Activated T-cell treated with anti-CD3 and anti-CD28 coated beads, Interleukin-2, amount 50 U/mL, for 4 hours (primary cell): ENCODE data around the gene MRPL11. TPM values are rescaled to one million over a fixed set of nuclear protein-coding genes. Genes with fewer than 3 reads are reported as not detected.

Experiments
- ATAC-seq, 2 donors: fragments of 200-7000 bp; cut with Tn5 transposase; one replicate each; pipeline ENCODE4 v1.10.0; 2021
- DNase-seq: peaks from one replicate; pipeline ENCODE4 v3.0.0-alpha.2; 2020
- H3K27me3 Mint-ChIP-seq: one replicate; pipeline ENCODE4 v1.8.0; 2021; ENCODE audit warnings: low read depth, mixed read lengths
- H3K36me3 Mint-ChIP-seq: one replicate; pipeline ENCODE4 v1.8.0; 2022; ENCODE audit warnings: mixed read lengths; ENCODE audit not compliant: insufficient read depth
- H3K4me1 Mint-ChIP-seq: one replicate; pipeline ENCODE4 v1.8.0; 2021; ENCODE audit warnings: low read depth, mixed read lengths
- H3K4me3 Mint-ChIP-seq: one replicate; pipeline ENCODE4 v1.8.0; 2021; ENCODE audit warnings: mild to moderate bottlenecking, moderate library complexity, mixed read lengths
- H3K9me3 Mint-ChIP-seq: one replicate; pipeline ENCODE4 v1.8.0; 2021; ENCODE audit warnings: mixed read lengths
- total RNA-seq, 3 donors: library from RNA; stranded (reverse); gene quantifications; one replicate each; pipeline ENCODE4 v1.2.1, GENCODE V29; 2021

MRPL11 gene
- total RNA-seq: 100 to 1,000 TPM; 124 to 141 (median 129) TPM

GRCh38 chr11:66438504-66439466, at the start of gene MRPL11:
TSS of gene MRPL11 (minus strand) at chr11:66438848. CDS start at chr11:66438754, 94 bp downstream.
- ATAC-seq (peak; percentile 97), DNase-seq (peak; percentile 83)
- peak within 1 kb of the TSS; percentile 93 for H3K4me3 Mint-ChIP-seq
- peaks cover 16% of the 10 kb centered on the region for H3K36me3 Mint-ChIP-seq
- peaks cover 6% of the 10 kb centered on the region for H3K4me1 Mint-ChIP-seq
- H3K27me3 Mint-ChIP-seq: peaks cover 4% of the 10 kb centered on the region
- H3K9me3 Mint-ChIP-seq: peaks cover 9% of the 10 kb centered on the region

DNA sequence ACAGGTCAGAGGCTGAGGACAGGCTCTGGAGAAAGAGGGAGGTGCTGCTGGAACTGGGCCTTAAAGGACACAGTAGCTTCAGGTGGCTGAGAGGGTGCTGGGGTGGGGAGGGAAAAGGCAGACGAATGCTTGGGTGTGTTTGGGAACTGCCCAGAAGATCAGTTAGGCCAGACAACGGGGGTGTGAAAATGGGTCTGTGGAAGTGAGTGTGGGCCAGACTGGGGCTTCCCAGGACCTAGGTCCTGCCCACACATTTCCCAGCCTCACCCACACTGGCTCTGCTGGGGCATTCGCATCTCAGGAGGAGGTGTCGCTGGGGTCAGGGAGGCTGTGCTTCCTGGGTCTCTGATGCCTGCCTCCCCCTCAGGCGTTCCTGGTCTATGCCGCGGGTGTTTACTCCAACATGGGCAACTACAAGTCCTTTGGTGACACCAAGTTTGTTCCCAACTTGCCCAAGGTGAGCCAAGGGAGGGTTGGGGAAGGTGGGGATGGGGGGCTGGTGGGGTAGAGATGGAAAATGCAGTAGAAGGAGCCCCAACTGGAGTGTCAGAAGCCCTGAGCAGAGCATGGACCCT, 46.2 kb upstream of the MRPL11 start:
- no peaks in the 10 kb centered on the region for H3K27me3 Mint-ChIP-seq
- peaks cover 16% of the 10 kb centered on the region for H3K36me3 Mint-ChIP-seq
- ATAC-seq (no peak), DNase-seq (no peak)
- H3K4me1 Mint-ChIP-seq: peaks cover 12% of the 10 kb centered on the region
- H3K9me3 Mint-ChIP-seq: no peaks in the 10 kb centered on the region
- H3K4me3 Mint-ChIP-seq: no peak overlapping the region

DNA sequence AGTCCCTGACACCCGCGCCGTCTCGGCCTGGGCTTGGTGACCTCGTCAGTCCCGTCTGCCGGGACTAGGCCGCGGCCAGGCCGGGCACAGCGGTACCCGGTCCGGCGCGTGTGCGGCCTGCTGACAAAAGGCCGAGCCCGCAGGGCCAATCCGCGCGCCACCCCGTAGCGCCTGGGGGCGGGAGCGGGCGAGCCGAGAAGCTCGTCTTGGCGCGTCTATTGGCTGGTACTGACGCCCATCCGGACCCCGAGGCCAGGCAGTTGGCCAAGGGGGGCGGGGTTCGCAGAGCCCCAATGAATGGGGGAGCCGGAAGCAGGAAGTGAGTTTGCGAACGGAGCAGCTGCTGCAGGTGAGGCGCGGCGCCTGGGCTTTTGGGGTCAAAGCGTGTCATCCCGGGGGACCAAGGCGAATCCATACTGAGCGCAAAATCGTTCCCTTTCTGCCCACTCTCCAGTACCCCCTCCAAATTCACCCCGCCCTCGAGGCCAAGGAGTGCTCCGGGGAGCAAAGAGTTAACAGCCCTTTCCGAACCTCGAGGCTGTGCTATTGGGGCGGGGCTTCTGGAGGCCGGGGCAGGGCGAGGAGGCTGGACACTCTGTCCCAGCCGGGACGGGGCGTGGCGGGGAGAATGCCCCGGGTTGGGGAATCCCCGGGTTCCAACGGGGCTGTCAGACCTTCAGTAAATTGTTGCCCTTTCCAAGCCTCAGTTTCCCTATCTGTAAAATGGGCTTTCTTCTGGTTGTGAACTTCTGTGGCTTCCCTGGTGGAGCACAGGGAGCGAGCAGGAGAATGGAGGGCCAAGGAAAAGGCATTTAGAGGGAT, 41.7 kb upstream of the MRPL11 start, which contains the start of gene DPP3:
Gene DPP3 (plus strand): TSS at position 318 of the 822 bp plus-strand sequence. CDS start 1,767 bp downstream, outside the sequence.
- DNase-seq (peak; percentile 90), ATAC-seq (peak; percentile 99)
- Mint-ChIP-seq H3K4me1 (peaks cover 18% of the 10 kb centered on the region), H3K27me3 (no peaks in the 10 kb centered on the region), H3K4me3 (peak within 1 kb of the TSS; percentile 88), H3K9me3 (no peaks in the 10 kb centered on the region), H3K36me3 (peaks cover 4% of the 10 kb centered on the region)

DNA sequence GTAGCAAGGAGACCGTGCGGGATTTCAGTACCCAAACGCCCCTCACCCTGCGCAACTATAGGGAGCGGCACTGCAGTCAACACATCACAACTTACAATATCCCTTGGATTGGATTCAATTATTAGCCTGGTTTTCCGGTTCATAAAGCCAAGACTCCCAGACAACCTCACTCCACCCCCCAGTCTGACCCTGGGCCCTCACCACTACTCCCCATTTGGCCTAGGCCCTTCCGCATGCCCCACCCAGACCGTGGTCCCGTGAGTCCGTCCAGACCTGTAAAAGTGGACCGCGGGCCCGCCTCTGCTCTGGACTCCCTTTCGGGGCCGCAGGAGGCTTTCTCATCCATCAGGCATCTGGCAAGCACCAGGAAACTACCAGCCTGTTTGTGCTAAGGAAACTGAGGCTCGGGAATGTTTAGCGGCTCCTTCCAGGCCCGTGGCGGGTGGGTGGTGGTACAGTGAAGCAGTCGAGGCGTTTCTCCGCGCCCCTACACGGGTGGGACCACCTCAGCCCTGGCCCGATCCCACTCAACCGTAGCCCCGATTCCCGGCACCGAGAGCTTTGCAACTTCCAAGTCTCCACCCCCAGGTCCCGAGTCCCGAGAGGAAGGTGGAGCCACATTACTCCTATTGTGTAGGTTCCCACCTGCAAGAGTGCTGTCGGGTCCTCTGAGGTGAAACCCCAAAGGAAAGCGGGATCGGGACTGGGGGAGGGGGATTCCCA, 40.9 kb upstream of the MRPL11 start:
- H3K9me3 Mint-ChIP-seq: no peaks in the 10 kb centered on the region
- peaks cover 16% of the 10 kb centered on the region for H3K4me1 Mint-ChIP-seq
- peak in 1 of 2 donors; percentile 3 for ATAC-seq
- H3K27me3 Mint-ChIP-seq: no peaks in the 10 kb centered on the region
- peaks cover 4% of the 10 kb centered on the region for H3K36me3 Mint-ChIP-seq
- DNase-seq: no peak
- H3K4me3 Mint-ChIP-seq: peak overlapping the region; percentile 88

DNA sequence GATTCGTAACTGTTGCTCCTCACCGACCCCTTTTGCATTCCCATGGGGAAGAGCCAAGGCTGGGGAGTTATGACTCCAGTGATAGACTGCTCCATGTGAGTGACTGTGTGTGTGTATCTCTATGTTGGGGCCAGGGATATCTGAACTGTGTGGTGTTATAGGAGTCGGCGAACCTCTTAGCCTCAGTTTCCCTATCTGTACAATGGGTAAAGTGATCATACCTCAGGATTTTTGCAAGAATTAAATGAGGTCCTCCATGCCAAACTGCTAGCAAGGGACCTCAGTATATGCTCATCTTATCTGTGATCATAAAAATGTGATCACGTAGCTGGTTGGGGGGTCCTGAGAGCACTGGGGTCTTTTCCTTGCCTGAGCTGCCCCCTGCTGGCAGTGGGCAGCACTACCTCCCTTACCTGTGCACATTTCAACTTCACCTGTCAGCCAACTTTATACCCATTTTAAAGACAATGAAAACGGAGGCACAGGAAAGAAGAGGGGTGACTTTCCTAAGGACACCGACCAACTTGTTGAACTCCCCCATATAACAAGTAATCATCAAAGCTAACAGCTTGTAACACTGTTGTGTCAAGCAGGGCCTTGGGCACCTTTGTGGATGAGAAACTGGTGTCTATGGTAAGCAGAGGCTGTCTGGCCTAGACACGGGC, 40.2 kb upstream of the MRPL11 start:
- Mint-ChIP-seq H3K4me1 (peaks cover 16% of the 10 kb centered on the region), H3K4me3 (peak overlapping the region; percentile 88), H3K9me3 (no peaks in the 10 kb centered on the region)

GRCh38 chr11:66477263-66478201, 38.9 kb upstream of the MRPL11 start:
- Mint-ChIP-seq H3K36me3 (peaks cover 3% of the 10 kb centered on the region), H3K4me1 (peaks cover 14% of the 10 kb centered on the region), H3K9me3 (no peaks in the 10 kb centered on the region), H3K27me3 (no peaks in the 10 kb centered on the region), H3K4me3 (peak overlapping the region; percentile 51)
- DNase-seq (no peak), ATAC-seq (no peak)

More for the DNA sequence above, 40.2 kb upstream of the MRPL11 start:
- peak; percentile 27 for DNase-seq
- no peak for ATAC-seq
- H3K27me3 Mint-ChIP-seq: no peaks in the 10 kb centered on the region
- H3K36me3 Mint-ChIP-seq: peaks cover 4% of the 10 kb centered on the region

DNA sequence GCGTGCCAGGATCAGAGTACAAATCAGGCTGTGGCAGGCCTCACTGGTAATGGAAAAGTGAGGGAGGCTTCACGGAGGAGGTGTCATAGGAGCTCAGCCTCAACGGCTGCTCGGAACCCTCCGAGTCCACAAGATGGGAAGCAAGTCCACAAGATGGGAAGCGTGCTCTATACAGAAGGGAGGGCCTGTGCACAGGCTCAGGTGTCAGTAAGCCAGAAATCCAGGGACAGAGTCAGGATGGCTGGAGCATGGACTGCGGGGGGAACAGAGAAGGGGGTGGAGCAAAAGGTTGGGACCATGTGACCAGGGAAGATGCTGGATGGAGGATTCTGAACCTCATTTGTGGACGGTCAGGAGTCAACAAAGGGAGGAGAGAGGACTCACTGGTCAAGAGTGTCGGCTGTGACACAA, 38.2 kb upstream of the MRPL11 start:
- ATAC-seq (no peak), DNase-seq (no peak)
- no peak overlapping the region for H3K4me3 Mint-ChIP-seq
- no peaks in the 10 kb centered on the region for H3K9me3 Mint-ChIP-seq
- peaks cover 11% of the 10 kb centered on the region for H3K4me1 Mint-ChIP-seq
- H3K27me3 Mint-ChIP-seq: no peaks in the 10 kb centered on the region
- no peaks in the 10 kb centered on the region for H3K36me3 Mint-ChIP-seq

- H3K27me3 Mint-ChIP-seq: no peaks in the 10 kb centered on the region
- ATAC-seq: no peak
- H3K9me3 Mint-ChIP-seq: no peaks in the 10 kb centered on the region
- H3K36me3 Mint-ChIP-seq: no peaks in the 10 kb centered on the region
- DNase-seq: no peak
- H3K4me3 Mint-ChIP-seq: no peak overlapping the region
- peaks cover 11% of the 10 kb centered on the region for H3K4me1 Mint-ChIP-seq
These were observed 37.7 kb upstream of the MRPL11 start for GRCh38 chr11:66476173-66476840.

- H3K36me3 Mint-ChIP-seq: no peaks in the 10 kb centered on the region
- DNase-seq (no peak), ATAC-seq (no peak)
- no peaks in the 10 kb centered on the region for H3K9me3 Mint-ChIP-seq
- peaks cover 7% of the 10 kb centered on the region for H3K4me1 Mint-ChIP-seq
- H3K27me3 Mint-ChIP-seq: no peaks in the 10 kb centered on the region
- H3K4me3 Mint-ChIP-seq: no peak overlapping the region
These were observed 36.9 kb upstream of the MRPL11 start for GRCh38 chr11:66475349-66476172.

DNA sequence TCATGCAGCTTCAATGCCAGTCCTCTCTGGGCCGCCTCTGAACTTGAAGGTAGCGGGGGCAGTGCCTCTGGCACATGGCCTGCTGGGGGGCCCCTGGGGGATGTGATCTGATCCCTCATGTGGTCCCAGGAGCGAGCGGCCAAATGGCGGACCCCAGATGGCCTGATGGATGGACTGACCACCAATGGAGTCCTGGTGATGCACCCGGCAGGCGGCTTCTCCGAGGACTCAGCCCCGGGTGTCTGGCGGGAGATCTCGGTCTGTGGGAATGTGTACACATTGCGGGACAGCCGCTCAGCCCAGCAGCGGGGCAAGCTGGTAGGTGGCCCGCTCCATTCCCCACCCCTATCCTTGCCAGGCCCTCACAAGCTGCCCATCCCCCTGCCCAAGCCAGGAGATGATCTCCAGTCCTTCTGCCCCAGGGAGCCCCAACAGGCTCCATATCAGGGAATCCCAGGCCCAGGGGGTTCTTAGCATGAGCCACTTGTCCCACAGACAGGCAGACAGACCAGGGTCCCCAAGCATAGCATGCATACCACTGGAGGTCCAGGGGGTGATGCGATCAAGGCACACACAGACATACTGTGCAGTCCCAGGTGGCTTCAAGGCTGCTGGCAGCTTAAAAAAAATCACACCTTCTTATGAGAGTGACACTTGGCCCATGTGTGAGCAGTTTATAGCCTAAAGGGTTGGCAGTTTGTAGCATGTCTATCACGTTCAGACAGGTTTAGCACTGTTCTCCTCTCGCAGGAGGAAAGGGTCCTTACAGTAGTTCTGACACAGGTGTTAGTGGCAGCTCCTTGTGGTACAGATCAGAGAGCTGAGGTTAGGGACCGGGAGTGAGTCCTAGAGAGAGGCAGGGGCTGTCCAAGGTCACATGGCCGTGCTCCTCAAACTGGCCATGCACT, 35.2 kb upstream of the MRPL11 start:
- ATAC-seq: no peak
- Mint-ChIP-seq H3K9me3 (no peaks in the 10 kb centered on the region), H3K4me1 (no peaks in the 10 kb centered on the region), H3K4me3 (no peak overlapping the region), H3K36me3 (no peaks in the 10 kb centered on the region), H3K27me3 (no peaks in the 10 kb centered on the region)
- DNase-seq: no peak

DNA sequence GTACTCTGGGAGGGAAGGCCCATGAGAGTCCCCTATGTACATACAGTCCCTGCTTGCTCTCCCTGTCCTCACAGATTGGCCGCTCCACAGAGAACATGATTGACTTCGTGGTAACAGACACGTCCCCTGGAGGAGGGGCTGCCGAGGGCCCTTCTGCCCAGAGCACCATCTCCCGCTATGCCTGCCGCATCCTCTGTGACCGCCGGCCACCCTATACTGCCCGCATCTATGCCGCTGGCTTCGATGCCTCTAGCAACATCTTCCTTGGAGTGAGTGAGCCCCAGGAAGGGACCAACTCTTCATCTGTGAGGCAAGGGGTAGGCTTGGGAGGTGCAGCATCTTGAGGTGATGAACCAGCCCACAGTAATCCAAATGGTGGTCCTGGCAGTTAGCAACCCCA, 34.5 kb upstream of the MRPL11 start:
- Mint-ChIP-seq H3K4me3 (no peak overlapping the region), H3K9me3 (no peaks in the 10 kb centered on the region), H3K36me3 (no peaks in the 10 kb centered on the region), H3K4me1 (peaks cover 4% of the 10 kb centered on the region), H3K27me3 (no peaks in the 10 kb centered on the region)
- no peak for DNase-seq
- no peak for ATAC-seq
